Smooth muscle cell of trachea (primary cell): ENCODE results near the gene SLN. TPM values are rescaled to one million over a fixed set of nuclear protein-coding genes. Genes with fewer than 3 reads are reported as not detected.

Source experiments
- total RNA-seq: library from RNA; depleted of rRNA; stranded (reverse); fragments of >200 nt; gene quantifications from 2 replicates; pipeline ENCODE4 v1.2.1, GENCODE V29; 2014

SLN gene
- not detected in 2 replicates for total RNA-seq

DNA sequence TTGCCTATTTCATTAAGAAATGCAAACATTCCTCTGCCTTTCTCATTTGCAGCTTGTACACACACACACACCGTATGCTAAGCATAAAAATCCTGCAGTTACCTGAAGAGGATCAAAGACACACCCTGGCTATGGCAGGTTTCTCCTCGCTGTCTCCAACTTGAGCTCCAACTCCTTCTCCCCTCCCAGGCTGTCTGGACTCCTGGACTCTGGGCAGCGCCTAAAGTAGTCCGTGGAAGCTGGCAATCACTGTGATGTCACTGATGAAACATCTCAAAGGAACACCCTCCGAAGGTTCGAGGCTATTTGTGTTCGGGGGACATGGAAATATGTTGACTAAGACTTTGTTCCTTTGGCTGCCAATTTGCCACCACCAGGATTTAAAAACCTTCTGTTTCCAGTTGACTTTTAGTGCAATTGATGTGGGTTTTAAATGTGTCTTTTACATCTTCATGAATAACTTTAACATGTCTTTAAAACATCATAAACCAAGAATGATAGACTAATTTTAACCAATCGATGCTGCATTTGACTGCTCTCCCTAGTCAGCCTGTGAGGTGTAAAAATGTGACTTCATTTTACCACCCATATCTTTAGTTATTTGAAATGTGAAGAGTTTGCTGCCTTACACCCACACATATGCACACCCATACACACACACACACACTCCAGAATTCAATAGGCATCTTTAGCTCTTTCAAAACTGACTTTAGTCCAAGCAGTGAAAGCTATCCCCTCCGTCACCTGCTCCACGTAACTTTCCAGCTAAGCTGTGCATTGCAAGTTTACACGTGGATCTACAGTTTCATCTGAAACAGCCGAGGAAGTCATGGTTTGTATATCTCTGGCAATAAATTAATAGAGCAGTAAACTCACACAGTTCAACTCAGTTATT, at the start of gene SLN:
TSS of gene SLN (minus strand) at position 196 of the 895 bp plus-strand sequence.

Other genes with a start within 250 kb of the SLN start
- gene ALKBH8, start 146.3 kb downstream of the SLN start, total RNA-seq: 7.3 and 11.5 TPM in 2 replicates
- 0.17 TPM in 1 of 2 replicates, not detected in the other for gene ELMOD1, start 120.9 kb downstream of the SLN start, total RNA-seq
- 8.1 and 11.2 TPM in 2 replicates for gene SLC35F2, start 146.7 kb upstream of the SLN start, total RNA-seq
- gene RAB39A, start 216.4 kb upstream of the SLN start, total RNA-seq: not detected in 2 replicates